NCI-H1930 (cell line): ENCODE data around the gene ADARB2.
A peak's percentile ranks its signal among the peaks of the same experiment; 100 is the strongest.
"Not testable (repeated sequence)": the region's sequence is repeated elsewhere in the genome, so short reads cannot be mapped to it uniquely, and the experiment has no call there.

ENCODE experiments used
- DNase-seq, 2 experiments: peaks; one replicate each; lab custom pipeline; 2025; lab: John Stamatoyannopoulos, UW

Gene ADARB2

GRCh38 chr10:1425879-1426278, 311.4 kb downstream of the ADARB2 start:
- no peak for DNase-seq

- DNase-seq: no peak
Observed at GRCh38 chr10:1424648-1425047, 312.7 kb downstream of the ADARB2 start.

- DNase-seq: no peak
Observed at GRCh38 chr10:1423676-1424253, 313.6 kb downstream of the ADARB2 start.

GRCh38 chr10:1422275-1422674, 315.1 kb downstream of the ADARB2 start:
- DNase-seq: no peak

- DNase-seq: peak; percentile 1 to 9
Observed at GRCh38 chr10:1420661-1421362, 316.5 kb downstream of the ADARB2 start.

GRCh38 chr10:1419796-1420610, 317.3 kb downstream of the ADARB2 start:
- DNase-seq: no peak

GRCh38 chr10:1418031-1418550, 319.2 kb downstream of the ADARB2 start:
- no peak for DNase-seq

GRCh38 chr10:1417574-1417973, 319.8 kb downstream of the ADARB2 start:
- DNase-seq: no peak

- DNase-seq: no peak
Observed at GRCh38 chr10:1416456-1417037, 320.8 kb downstream of the ADARB2 start.

GRCh38 chr10:1414893-1415292, 322.4 kb downstream of the ADARB2 start:
- DNase-seq: no peak

GRCh38 chr10:1414346-1414745, 323.0 kb downstream of the ADARB2 start:
- not testable (repeated sequence) for DNase-seq

GRCh38 chr10:1413823-1414222, 323.5 kb downstream of the ADARB2 start:
- DNase-seq: no peak

GRCh38 chr10:1413256-1413655, 324.1 kb downstream of the ADARB2 start:
- no peak for DNase-seq

- no peak for DNase-seq
Observed at GRCh38 chr10:1412531-1413189, 324.7 kb downstream of the ADARB2 start.

GRCh38 chr10:1411956-1412355, 325.4 kb downstream of the ADARB2 start:
- no peak for DNase-seq

GRCh38 chr10:1411451-1411850, 325.9 kb downstream of the ADARB2 start:
- no peak for DNase-seq

- no peak for DNase-seq
Observed at GRCh38 chr10:1410469-1411395, 326.6 kb downstream of the ADARB2 start.

GRCh38 chr10:1410032-1410431, 327.3 kb downstream of the ADARB2 start:
- no peak for DNase-seq

GRCh38 chr10:1409392-1409791, 327.9 kb downstream of the ADARB2 start:
- DNase-seq: no peak

- DNase-seq: no peak
Observed at GRCh38 chr10:1408651-1409367, 328.5 kb downstream of the ADARB2 start.
